Astrocyte of the cerebellum (primary cell): ENCODE results near the gene ALPI.

Source experiments
- DNase-seq: peaks from one replicate; pipeline ENCODE4 v3.0.0-alpha.2; 2011; ENCODE audit warnings: low read depth
- H3K4me3 ChIP-seq: 2 replicates; pipeline ENCODE4 v1.5.1; 2011; ENCODE audit warnings: mild to moderate bottlenecking, low read depth, low read length, moderate library complexity
- CTCF ChIP-seq: IDR thresholded peaks from 2 replicates; pipeline ENCODE4 v1.5.1; 2012; ENCODE audit warnings: low read length, low read depth, moderate library complexity, mild to moderate bottlenecking; ENCODE audit errors: missing control alignments
- in situ Hi-C: cut with HindIII; loops from 2 replicates; pipeline ENCODE4 v1.10.0; 2017; ENCODE audit warnings: low sequenced_read_pairs

Gene ALPI

DNA sequence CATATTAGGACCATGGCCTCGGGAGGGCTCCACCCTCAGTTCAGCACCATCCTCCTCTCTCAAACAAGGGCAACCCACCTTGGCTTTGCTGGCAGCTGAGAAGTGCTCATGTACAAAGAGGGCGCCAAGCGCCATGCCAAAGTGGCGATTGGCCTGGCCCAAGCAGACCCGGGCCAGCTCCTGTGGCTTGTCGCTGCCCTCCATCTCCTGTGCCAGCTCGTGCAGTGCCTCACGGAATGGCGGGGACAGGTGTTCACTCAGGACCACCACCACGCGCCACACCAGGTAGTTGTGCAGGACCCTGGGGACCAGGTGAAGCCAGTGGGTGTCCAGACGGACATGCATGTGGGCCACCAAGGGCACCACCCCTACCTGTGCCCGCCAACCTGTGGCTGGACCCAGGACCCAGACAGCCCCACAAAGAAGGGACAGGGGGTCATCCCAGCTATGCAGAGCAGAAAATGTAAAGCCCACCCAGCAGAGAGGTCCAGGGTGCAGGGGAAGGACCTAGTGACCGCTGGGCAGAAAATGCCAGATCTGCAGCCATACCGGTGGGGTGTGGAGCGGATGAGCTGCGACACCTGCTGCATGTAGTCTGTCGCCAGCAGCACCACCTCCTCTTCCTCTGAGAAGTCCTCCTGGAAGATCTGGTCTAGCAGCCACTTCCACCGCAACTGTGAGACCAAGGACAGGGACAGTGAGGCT lies 28.1 kb downstream of the ALPI start:
- in situ Hi-C loops: no loop called here
- DNase-seq: no peak
- no peak for TF ChIP-seq CTCF
- H3K4me3 ChIP-seq: no peak overlapping the region

DNA sequence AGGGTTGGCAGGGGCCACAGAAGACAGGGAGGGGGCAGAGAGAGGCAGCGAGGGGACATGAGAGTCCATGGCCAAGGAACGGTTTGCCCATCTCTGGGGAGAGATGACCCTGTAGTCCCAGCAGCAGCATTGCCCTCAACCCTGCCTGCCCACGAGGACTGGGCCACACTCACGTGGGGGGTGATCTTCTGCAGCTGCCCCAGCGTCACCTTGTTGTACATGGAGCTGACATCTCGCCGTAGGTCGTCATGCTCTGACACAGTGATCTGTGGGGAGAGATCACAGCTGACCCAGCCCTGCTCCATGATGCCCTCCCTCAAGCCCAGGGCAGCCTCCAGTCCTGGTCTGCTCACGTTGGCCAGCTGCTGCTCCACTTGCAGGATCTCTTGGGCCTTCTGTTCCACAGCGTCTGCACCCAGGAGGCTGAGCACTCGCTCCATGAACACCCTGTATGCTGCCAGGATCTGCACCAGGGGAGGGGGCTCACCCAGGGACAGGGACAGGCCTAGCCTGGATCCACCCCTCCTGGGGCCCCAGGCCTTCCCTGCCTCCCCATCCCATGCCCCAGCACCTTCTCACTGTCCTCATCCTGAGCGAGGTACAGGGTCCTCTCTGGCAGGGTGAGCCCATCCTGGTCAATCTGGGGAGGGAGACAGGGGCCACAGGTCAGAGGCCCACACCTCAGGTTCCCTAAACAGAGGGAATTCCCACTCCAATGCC lies 28.8 kb downstream of the ALPI start:
- H3K4me3 ChIP-seq: no peak overlapping the region
- TF ChIP-seq CTCF: no peak
- no peak for DNase-seq
- in situ Hi-C loops: no loop called here

- no peak for DNase-seq
- no peak for TF ChIP-seq CTCF
- no peak overlapping the region for H3K4me3 ChIP-seq
- in situ Hi-C loops: no loop called here
Observed at GRCh38 chr2:232485348-232485756, 29.4 kb downstream of the ALPI start.

DNA sequence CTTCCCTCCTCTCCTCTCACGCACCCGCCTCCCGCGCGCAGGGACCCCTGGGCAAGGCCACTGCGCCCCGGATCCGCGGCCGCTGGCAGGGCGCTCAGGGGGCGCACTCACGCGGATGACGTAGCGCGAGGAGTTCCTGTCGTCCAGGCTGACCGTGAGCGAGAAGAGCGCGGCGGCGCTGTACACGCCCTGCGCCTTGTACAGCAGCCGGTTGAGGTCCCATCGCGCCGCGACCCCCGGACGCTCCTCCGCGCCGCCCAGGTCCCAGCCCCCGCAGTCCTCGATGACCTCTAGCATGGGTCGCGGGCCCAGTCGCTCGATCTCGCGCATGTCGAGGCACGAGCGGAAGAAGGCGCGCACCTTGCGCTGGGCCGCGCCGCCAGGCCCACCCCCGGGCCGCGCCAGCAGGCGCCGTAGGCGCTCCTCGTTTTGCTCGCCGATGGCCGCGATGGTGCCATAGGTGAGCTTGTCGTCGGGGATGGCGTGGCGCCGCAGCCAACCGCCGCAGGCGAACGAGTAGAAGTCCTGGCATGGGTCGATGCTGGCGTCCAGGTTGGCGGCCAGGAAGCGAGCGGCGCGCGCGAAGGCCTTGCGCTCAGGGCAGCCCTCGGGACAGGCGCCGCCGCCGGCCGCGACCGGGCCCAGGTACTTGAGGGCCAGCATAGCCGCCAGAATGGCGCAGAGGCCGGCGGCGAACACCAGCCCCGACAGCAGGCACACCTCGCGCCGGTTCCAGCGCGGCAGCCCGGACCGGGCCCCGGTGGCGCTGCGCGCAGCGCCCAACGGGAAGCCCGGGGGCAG lies 30.0 kb downstream of the ALPI start:
- no peak overlapping the region for H3K4me3 ChIP-seq
- in situ Hi-C loops: no loop called here
- no peak for TF ChIP-seq CTCF
- no peak for DNase-seq

DNA sequence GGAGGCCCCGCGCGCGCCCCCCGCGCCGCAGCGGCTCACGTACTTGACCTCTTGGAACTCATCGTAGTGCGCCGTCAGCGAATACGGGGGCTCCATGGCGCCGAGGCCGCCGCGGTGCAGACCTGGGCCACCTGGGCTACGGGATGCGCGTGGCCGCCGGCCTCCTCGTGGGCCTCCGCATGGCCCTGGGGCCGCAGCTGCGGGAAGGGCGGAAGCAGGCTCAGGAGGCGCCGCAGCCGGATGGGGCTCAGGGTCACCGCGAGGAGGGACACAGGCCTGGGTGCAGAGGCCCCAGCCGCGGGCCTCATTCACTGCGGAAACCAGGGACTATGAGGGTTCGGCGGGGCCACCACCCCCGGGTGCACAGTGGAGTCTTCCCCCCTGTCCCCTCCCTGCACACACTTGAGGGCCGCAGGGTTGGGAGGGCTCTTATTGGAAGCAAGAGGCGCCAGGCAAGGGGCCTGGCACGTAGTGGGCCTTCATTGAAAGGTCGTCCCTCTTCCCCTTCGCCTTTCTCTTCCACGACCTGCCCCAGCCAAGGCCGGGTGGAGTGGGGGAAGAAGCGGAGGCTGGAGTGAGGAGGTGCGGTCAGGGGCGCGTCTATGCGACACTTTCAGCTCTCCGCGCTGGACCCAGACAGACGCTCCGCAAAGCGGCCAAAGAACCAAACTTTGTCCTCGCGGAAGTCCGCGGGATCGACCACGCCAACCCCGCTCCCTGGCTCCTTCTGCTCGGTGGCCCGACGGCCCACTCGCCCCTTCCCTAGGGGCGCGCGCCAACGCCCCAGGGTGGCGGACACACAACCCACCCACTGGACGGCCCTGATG lies 30.8 kb downstream of the ALPI start:
- no peak for DNase-seq
- in situ Hi-C loops: no loop called here
- TF ChIP-seq CTCF: no peak
- no peak overlapping the region for H3K4me3 ChIP-seq
